HepG2 (cell line): ENCODE data around the gene CCDC73. TPM values are rescaled to one million over a fixed set of nuclear protein-coding genes. Genes with fewer than 3 reads are reported as not detected.

Source experiments
- CEBPG ChIP-seq: IDR thresholded peaks from 2 replicates; pipeline ENCODE4 v1.6.1; 2016
- FOSL2 ChIP-seq: sonication (generic); formaldehyde crosslinking; IDR thresholded peaks from 2 replicates; pipeline ENCODE4 v1.4.0; 2020; ENCODE audit warnings: missing genetic modification reagents
- GABPA ChIP-seq, 2 experiments: IDR thresholded peaks; 2 replicates each; pipeline ENCODE4 v1.6.1; 2011 to 2016; ENCODE audit warnings: low read depth in 2 of 2, low read length in 1 of 2, missing biosample characterization in 1 of 2, missing genetic modification characterization in 1 of 2
- GATAD2A ChIP-seq: IDR thresholded peaks from 2 replicates; pipeline ENCODE4 v1.6.1; 2016
- ISX ChIP-seq: sonication (generic); formaldehyde crosslinking; conservative IDR thresholded peaks from 2 replicates; pipeline ENCODE4 v1.5.0; 2020; ENCODE audit warnings: missing genetic modification reagents
- MEIS2 ChIP-seq: sonication (generic); formaldehyde crosslinking; IDR thresholded peaks from 2 replicates; pipeline ENCODE4 v1.9.0; 2021; ENCODE audit warnings: mild to moderate bottlenecking, missing genetic modification reagents
- MYNN ChIP-seq: sonication (generic); formaldehyde crosslinking; IDR thresholded peaks from 2 replicates; pipeline ENCODE4 v1.4.0; 2020; ENCODE audit warnings: mild to moderate bottlenecking, low read depth, missing genetic modification reagents
- SAP130 ChIP-seq: IDR thresholded peaks from 2 replicates; pipeline ENCODE4 v1.6.1; 2016; ENCODE audit warnings: low read depth
- SOX5 ChIP-seq: IDR thresholded peaks from 2 replicates; pipeline ENCODE4 v1.6.1; 2016; ENCODE audit warnings: borderline replicate concordance
- ZMYM4 ChIP-seq: sonication (generic); formaldehyde crosslinking; IDR thresholded peaks from 2 replicates; pipeline ENCODE4 v1.8.1; 2023; ENCODE audit warnings: mild to moderate bottlenecking, missing genetic modification reagents
- ZNF205 ChIP-seq: IDR thresholded peaks from 2 replicates; pipeline ENCODE4 v1.6.1; 2018; ENCODE audit warnings: missing biosample characterization, missing genetic modification reagents
- ZNF383 ChIP-seq: sonication (generic); formaldehyde crosslinking; IDR thresholded peaks from 2 replicates; pipeline ENCODE4 v1.4.0; 2020; ENCODE audit warnings: missing genetic modification reagents, mild to moderate bottlenecking, borderline replicate concordance
- ZNF747 ChIP-seq: sonication (generic); formaldehyde crosslinking; IDR thresholded peaks from 2 replicates; pipeline ENCODE4 v1.8.1; 2023; ENCODE audit warnings: missing genetic modification reagents, mild to moderate bottlenecking, borderline replicate concordance
- polyA plus RNA-seq, 8 experiments: library from polyadenylated mRNA; depleted of rRNA in 3 of 8; stranded (reverse) in 7 of 8; unstranded in 1 of 8; fragments of >200 nt; fragmentation: Illumina TruSeq in 4 of 8; extraction: Trizol in 4 of 8; gene quantifications; 2 replicates each; pipeline versions ENCODE4 v1.2.1 to v1.2.3, GENCODE V29; 2011 to 2016; ENCODE audit warnings: low read depth in 4 of 8, missing spikeins in 1 of 8, mixed read lengths in 1 of 8; ENCODE audit not compliant: insufficient read depth in 1 of 8
- total RNA-seq, 5 experiments: library from RNA; depleted of rRNA; stranded (reverse); fragments of >200 nt; fragmentation: Illumina TruSeq; extraction: Trizol; gene quantifications; 2 replicates each; pipeline ENCODE4 v1.2.3, GENCODE V29; 2016; ENCODE audit warnings: low read depth in 1 of 5
- TF ChIP-seq, protein P1 (sequence below): IDR thresholded peaks from 2 replicates; pipeline ENCODE4 v1.4.0; 2020; ENCODE audit warnings: mild to moderate bottlenecking, missing genetic modification reagents
- TF ChIP-seq, protein P2 (sequence below): sonication (generic); formaldehyde crosslinking; IDR thresholded peaks from 2 replicates; pipeline ENCODE4 v1.4.0; 2020; ENCODE audit warnings: mild to moderate bottlenecking, missing genetic modification reagents, borderline replicate concordance
- TF ChIP-seq, protein P3 (sequence below): sonication (generic); formaldehyde crosslinking; IDR thresholded peaks from 2 replicates; pipeline ENCODE4 v1.4.0; 2020; ENCODE audit warnings: missing genetic modification reagents
- TF ChIP-seq, protein P4 (sequence below): sonication (generic); formaldehyde crosslinking; IDR thresholded peaks from 2 replicates; pipeline ENCODE4 v1.5.0; 2020; ENCODE audit warnings: missing genetic modification reagents, mild to moderate bottlenecking, borderline replicate concordance
- TF ChIP-seq, protein P5 (sequence below): IDR thresholded peaks from 2 replicates; pipeline ENCODE4 v1.6.1; 2016; ENCODE audit warnings: low read depth, missing genetic modification reagents, missing compliant biosample characterization

The CCDC73 gene
- total and polyA plus RNA-seq, 2 of the 13 experiments (the other 11 are each of a cell fraction or from before 2014, with no cell fraction given) = 0.01 to 0.11 TPM

- TF ChIP-seq, protein P1, sequence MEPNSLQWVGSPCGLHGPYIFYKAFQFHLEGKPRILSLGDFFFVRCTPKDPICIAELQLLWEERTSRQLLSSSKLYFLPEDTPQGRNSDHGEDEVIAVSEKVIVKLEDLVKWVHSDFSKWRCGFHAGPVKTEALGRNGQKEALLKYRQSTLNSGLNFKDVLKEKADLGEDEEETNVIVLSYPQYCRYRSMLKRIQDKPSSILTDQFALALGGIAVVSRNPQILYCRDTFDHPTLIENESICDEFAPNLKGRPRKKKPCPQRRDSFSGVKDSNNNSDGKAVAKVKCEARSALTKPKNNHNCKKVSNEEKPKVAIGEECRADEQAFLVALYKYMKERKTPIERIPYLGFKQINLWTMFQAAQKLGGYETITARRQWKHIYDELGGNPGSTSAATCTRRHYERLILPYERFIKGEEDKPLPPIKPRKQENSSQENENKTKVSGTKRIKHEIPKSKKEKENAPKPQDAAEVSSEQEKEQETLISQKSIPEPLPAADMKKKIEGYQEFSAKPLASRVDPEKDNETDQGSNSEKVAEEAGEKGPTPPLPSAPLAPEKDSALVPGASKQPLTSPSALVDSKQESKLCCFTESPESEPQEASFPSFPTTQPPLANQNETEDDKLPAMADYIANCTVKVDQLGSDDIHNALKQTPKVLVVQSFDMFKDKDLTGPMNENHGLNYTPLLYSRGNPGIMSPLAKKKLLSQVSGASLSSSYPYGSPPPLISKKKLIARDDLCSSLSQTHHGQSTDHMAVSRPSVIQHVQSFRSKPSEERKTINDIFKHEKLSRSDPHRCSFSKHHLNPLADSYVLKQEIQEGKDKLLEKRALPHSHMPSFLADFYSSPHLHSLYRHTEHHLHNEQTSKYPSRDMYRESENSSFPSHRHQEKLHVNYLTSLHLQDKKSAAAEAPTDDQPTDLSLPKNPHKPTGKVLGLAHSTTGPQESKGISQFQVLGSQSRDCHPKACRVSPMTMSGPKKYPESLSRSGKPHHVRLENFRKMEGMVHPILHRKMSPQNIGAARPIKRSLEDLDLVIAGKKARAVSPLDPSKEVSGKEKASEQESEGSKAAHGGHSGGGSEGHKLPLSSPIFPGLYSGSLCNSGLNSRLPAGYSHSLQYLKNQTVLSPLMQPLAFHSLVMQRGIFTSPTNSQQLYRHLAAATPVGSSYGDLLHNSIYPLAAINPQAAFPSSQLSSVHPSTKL = peak; percentile 51
- TF ChIP-seq ZMYM4 (CRISPR knock-in tag) (peak; percentile 29; the same call in 1 of the 2 replicates), FOSL2 (CRISPR knock-in tag) (peak; percentile 91), SAP130 (CRISPR knock-in tag) (peak; percentile 35; the same call in 1 of the 2 replicates), ZNF383 (CRISPR knock-in tag) (no peak), GABPA (IDR thresholded peaks at IDR 0.05; ENCODE audit: low read depth, low read length) (no peak), GABPA (CRISPR knock-in tag; IDR thresholded peaks at IDR 0.05; ENCODE audit: low read depth) (0 out of 2 replicates have a peak, but pooled peaks have one; percentile 6), CEBPG (CRISPR knock-in tag) (peak; percentile 53), ISX (CRISPR knock-in tag) (no peak), MEIS2 (no peak), GATAD2A (CRISPR knock-in tag) (peak; percentile 62), MYNN (no peak), SOX5 (CRISPR knock-in tag) (peak; percentile 16; the same call in 1 of the 2 replicates), ZNF205 (CRISPR knock-in tag) (0 out of 2 replicates have a peak, but pooled peaks have one; percentile 28), ZNF747 (CRISPR knock-in tag) (no peak)
- TF ChIP-seq, protein P2, sequence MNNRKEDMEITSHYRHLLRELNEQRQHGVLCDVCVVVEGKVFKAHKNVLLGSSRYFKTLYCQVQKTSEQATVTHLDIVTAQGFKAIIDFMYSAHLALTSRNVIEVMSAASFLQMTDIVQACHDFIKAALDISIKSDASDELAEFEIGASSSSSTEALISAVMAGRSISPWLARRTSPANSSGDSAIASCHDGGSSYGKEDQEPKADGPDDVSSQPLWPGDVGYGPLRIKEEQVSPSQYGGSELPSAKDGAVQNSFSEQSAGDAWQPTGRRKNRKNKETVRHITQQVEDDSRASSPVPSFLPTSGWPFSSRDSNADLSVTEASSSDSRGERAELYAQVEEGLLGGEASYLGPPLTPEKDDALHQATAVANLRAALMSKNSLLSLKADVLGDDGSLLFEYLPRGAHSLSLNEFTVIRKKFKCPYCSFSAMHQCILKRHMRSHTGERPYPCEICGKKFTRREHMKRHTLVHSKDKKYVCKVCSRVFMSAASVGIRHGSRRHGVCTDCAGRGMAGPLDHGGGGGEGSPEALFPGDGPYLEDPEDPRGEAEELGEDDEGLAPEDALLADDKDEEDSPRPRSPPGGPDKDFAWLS = no peak
- TF ChIP-seq, protein P3, sequence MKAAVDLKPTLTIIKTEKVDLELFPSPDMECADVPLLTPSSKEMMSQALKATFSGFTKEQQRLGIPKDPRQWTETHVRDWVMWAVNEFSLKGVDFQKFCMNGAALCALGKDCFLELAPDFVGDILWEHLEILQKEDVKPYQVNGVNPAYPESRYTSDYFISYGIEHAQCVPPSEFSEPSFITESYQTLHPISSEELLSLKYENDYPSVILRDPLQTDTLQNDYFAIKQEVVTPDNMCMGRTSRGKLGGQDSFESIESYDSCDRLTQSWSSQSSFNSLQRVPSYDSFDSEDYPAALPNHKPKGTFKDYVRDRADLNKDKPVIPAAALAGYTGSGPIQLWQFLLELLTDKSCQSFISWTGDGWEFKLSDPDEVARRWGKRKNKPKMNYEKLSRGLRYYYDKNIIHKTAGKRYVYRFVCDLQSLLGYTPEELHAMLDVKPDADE = no peak
- TF ChIP-seq, protein P4, sequence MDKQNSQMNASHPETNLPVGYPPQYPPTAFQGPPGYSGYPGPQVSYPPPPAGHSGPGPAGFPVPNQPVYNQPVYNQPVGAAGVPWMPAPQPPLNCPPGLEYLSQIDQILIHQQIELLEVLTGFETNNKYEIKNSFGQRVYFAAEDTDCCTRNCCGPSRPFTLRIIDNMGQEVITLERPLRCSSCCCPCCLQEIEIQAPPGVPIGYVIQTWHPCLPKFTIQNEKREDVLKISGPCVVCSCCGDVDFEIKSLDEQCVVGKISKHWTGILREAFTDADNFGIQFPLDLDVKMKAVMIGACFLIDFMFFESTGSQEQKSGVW = no peak
- TF ChIP-seq, protein P5, sequence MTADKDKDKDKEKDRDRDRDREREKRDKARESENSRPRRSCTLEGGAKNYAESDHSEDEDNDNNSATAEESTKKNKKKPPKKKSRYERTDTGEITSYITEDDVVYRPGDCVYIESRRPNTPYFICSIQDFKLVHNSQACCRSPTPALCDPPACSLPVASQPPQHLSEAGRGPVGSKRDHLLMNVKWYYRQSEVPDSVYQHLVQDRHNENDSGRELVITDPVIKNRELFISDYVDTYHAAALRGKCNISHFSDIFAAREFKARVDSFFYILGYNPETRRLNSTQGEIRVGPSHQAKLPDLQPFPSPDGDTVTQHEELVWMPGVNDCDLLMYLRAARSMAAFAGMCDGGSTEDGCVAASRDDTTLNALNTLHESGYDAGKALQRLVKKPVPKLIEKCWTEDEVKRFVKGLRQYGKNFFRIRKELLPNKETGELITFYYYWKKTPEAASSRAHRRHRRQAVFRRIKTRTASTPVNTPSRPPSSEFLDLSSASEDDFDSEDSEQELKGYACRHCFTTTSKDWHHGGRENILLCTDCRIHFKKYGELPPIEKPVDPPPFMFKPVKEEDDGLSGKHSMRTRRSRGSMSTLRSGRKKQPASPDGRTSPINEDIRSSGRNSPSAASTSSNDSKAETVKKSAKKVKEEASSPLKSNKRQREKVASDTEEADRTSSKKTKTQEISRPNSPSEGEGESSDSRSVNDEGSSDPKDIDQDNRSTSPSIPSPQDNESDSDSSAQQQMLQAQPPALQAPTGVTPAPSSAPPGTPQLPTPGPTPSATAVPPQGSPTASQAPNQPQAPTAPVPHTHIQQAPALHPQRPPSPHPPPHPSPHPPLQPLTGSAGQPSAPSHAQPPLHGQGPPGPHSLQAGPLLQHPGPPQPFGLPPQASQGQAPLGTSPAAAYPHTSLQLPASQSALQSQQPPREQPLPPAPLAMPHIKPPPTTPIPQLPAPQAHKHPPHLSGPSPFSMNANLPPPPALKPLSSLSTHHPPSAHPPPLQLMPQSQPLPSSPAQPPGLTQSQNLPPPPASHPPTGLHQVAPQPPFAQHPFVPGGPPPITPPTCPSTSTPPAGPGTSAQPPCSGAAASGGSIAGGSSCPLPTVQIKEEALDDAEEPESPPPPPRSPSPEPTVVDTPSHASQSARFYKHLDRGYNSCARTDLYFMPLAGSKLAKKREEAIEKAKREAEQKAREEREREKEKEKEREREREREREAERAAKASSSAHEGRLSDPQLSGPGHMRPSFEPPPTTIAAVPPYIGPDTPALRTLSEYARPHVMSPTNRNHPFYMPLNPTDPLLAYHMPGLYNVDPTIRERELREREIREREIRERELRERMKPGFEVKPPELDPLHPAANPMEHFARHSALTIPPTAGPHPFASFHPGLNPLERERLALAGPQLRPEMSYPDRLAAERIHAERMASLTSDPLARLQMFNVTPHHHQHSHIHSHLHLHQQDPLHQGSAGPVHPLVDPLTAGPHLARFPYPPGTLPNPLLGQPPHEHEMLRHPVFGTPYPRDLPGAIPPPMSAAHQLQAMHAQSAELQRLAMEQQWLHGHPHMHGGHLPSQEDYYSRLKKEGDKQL (CRISPR knock-in tag) = no peak
These were observed 213.5 kb downstream of the CCDC73 start (continued) for GRCh38 chr11:32580967-32581366.
